OCI-LY3 (cell line): ENCODE measurements around the gene ETHE1.

Source experiments
- EZH2phosphoT487 ChIP-seq: fragments of 200-600 bp; shearing (Covaris generic); IDR thresholded peaks from 2 replicates; pipeline ENCODE4 v1.6.1; 2018; ENCODE audit warnings: antibody characterized with exemption, mixed run types, low read depth
- TF ChIP-seq, protein P1 (sequence below): fragments of 200-600, 300-600 bp; sonication (generic); IDR thresholded peaks from 2 replicates; pipeline ENCODE4 v1.5.1; 2014; ENCODE audit warnings: antibody characterized with exemption, low read length, low read depth

DNA sequence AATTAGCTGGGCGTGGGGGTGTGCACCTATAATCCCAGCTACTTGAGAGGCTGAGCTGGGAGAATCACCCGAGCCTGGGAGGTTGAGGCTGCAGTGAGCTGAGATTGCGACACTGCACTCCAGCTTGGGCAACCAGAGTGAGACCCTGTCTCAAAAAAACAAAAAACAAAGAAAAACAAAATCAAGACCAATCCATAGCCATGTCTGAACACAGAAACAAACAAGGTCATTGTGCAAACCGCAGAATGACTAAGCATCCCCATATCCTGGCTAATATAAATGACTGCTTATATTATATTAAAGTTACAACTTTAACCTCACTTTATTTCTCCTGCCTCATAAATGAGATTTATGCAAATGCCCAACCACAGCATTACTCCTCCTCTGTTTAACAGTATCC is 59.3 kb downstream of the ETHE1 start:
- TF ChIP-seq, protein P1, sequence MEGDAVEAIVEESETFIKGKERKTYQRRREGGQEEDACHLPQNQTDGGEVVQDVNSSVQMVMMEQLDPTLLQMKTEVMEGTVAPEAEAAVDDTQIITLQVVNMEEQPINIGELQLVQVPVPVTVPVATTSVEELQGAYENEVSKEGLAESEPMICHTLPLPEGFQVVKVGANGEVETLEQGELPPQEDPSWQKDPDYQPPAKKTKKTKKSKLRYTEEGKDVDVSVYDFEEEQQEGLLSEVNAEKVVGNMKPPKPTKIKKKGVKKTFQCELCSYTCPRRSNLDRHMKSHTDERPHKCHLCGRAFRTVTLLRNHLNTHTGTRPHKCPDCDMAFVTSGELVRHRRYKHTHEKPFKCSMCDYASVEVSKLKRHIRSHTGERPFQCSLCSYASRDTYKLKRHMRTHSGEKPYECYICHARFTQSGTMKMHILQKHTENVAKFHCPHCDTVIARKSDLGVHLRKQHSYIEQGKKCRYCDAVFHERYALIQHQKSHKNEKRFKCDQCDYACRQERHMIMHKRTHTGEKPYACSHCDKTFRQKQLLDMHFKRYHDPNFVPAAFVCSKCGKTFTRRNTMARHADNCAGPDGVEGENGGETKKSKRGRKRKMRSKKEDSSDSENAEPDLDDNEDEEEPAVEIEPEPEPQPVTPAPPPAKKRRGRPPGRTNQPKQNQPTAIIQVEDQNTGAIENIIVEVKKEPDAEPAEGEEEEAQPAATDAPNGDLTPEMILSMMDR = no peak
- TF ChIP-seq EZH2phosphoT487 = no peak
